ENCODE data around the gene SOX5. TPM values are rescaled to one million over a fixed set of nuclear protein-coding genes. Genes with fewer than 3 reads are reported as not detected.

Gene SOX5
- total RNA-seq, 4 donors from 2014 or later: 0.40 to 8.4 (median 2.2) TPM

- Histone ChIP-seq H3K4me3 (no peak overlapping the region), H3K9me3 (no peaks in the 10 kb centered on the region), H3K27me3 (peaks cover 0 to 8% (median 0%) of the 10 kb centered on the region in 4 donors), H3K36me3 (no peaks in the 10 kb centered on the region), H3K4me1 (peaks cover 0 to 11% (median 6%) of the 10 kb centered on the region in 3 donors), H3K27ac (no peak overlapping the region)
- no peak for TF ChIP-seq CTCF (IDR thresholded peaks at IDR 0.05)
- no peak for TF ChIP-seq POLR2A (IDR thresholded peaks at IDR 0.05)
- DNase-seq: no peak
- intact Hi-C loops (cut with DNase I): no loop called here
- WGBS, 2 donors: 26 to 35% methylated on average over 8 of the region's 8 CpGs
Observed at GRCh38 chr12:23564451-23565152, 384.9 kb downstream of the SOX5 start.

GRCh38 chr12:23561364-23562345 lies 387.8 kb downstream of the SOX5 start:
- 81 to 83% methylated on average over 11 to 12 of the region's 12 CpGs for WGBS, 2 donors
- TF ChIP-seq POLR2A (IDR thresholded peaks at IDR 0.05) (no peak), CTCF (IDR thresholded peaks at IDR 0.05) (no peak)
- Histone ChIP-seq H3K4me1 (peaks cover 0 to 11% (median 6%) of the 10 kb centered on the region in 3 donors), H3K4me3 (no peak overlapping the region), H3K36me3 (no peaks in the 10 kb centered on the region), H3K27me3 (peaks cover 0 to 8% (median 0%) of the 10 kb centered on the region in 4 donors), H3K9me3 (no peaks in the 10 kb centered on the region), H3K27ac (no peak overlapping the region)
- intact Hi-C loops (cut with DNase I): no loop called here
- DNase-seq: no peak

- Histone ChIP-seq H3K27ac (no peak overlapping the region), H3K36me3 (no peaks in the 10 kb centered on the region), H3K27me3 (no peaks in the 10 kb centered on the region), H3K4me3 (no peak overlapping the region), H3K9me3 (no peaks in the 10 kb centered on the region), H3K4me1 (peaks cover 0 to 11% (median 6%) of the 10 kb centered on the region in 3 donors)
- intact Hi-C loops (cut with DNase I): no loop called here
- no peak for DNase-seq
- WGBS, 2 donors: 80 to 81% methylated on average over 2 of the region's 2 CpGs
- no peak for TF ChIP-seq CTCF (IDR thresholded peaks at IDR 0.05)
- no peak for TF ChIP-seq POLR2A (IDR thresholded peaks at IDR 0.05)
Observed at GRCh38 chr12:23560611-23561010, 388.9 kb downstream of the SOX5 start.

GRCh38 chr12:23559268-23559753 lies 390.2 kb downstream of the SOX5 start:
- Histone ChIP-seq H3K9me3 (no peaks in the 10 kb centered on the region), H3K27ac (no peak overlapping the region), H3K36me3 (no peaks in the 10 kb centered on the region), H3K4me1 (peaks cover 0 to 5% (median 2%) of the 10 kb centered on the region in 3 donors), H3K4me3 (no peak overlapping the region), H3K27me3 (no peaks in the 10 kb centered on the region)
- no peak for DNase-seq
- TF ChIP-seq POLR2A (IDR thresholded peaks at IDR 0.05) (no peak), CTCF (IDR thresholded peaks at IDR 0.05) (no peak)
- intact Hi-C loops (cut with DNase I): no loop called here
- WGBS, 2 donors: 52 to 60% methylated on average over 2 of the region's 2 CpGs

- Histone ChIP-seq H3K9me3 (no peaks in the 10 kb centered on the region), H3K27ac (no peak overlapping the region), H3K4me3 (no peak overlapping the region), H3K4me1 (no peaks in the 10 kb centered on the region), H3K27me3 (no peaks in the 10 kb centered on the region), H3K36me3 (no peaks in the 10 kb centered on the region)
- no peak for DNase-seq
- 73 to 85% methylated on average over 5 of the region's 5 CpGs for WGBS, 2 donors
- intact Hi-C loops (cut with DNase I): no loop called here
- no peak for TF ChIP-seq CTCF (IDR thresholded peaks at IDR 0.05)
- TF ChIP-seq POLR2A (IDR thresholded peaks at IDR 0.05): no peak
Observed at GRCh38 chr12:23556661-23557060, 392.8 kb downstream of the SOX5 start.

All from esophagus squamous epithelium (tissue), 5 donors.